Type B pancreatic cell (in vitro differentiated cells): Measurements from ENCODE around the gene PI4K2A. TPM values are rescaled to one million over a fixed set of nuclear protein-coding genes. Genes with fewer than 3 reads are reported as not detected.

ENCODE experiments used
- DNase-seq: peaks from one replicate; pipeline ENCODE4 v3.0.0; 2021; ENCODE audit warnings: mixed read lengths; ENCODE audit not compliant: unreplicated experiment; ENCODE audit errors: extremely low spot score
- H3K27ac Mint-ChIP-seq: 2 replicates; pipeline ENCODE4 v1.8.0; 2021; ENCODE audit warnings: mild to moderate bottlenecking, mixed read lengths
- H3K27me3 Mint-ChIP-seq: 2 replicates; pipeline ENCODE4 v1.8.0; 2021; ENCODE audit warnings: mixed read lengths
- H3K36me3 Mint-ChIP-seq: 2 replicates; pipeline ENCODE4 v1.8.0; 2021; ENCODE audit warnings: mixed read lengths
- H3K4me1 Mint-ChIP-seq: one replicate; pipeline ENCODE4 v1.8.0; 2021; ENCODE audit warnings: mixed read lengths; ENCODE audit not compliant: unreplicated experiment
- H3K4me3 Mint-ChIP-seq: 2 replicates; pipeline ENCODE4 v1.8.0; 2021; ENCODE audit warnings: mild to moderate bottlenecking, mixed read lengths
- H3K9me3 Mint-ChIP-seq: 2 replicates; pipeline ENCODE4 v1.8.0; 2021; ENCODE audit warnings: mixed read lengths
- CTCF ChIP-seq: fragments of 200-600 bp; sonication (generic); conservative IDR thresholded peaks from 2 replicates; pipeline ENCODE4 v1.5.0; 2021; ENCODE audit warnings: antibody characterized with exemption, mild to moderate bottlenecking
- total RNA-seq: library from RNA; stranded (reverse); gene quantifications from 2 replicates; pipeline ENCODE4 v1.2.1, GENCODE V29; 2021; ENCODE audit warnings: low replicate concordance

PI4K2A gene
- total RNA-seq, 1 donor from 2014 or later, result 19.3 TPM

- Mint-ChIP-seq H3K9me3 (no peaks in the 10 kb centered on the region), H3K4me3 (peak overlapping the region; percentile 100), H3K27me3 (peaks cover 13% of the 10 kb centered on the region), H3K36me3 (peaks cover 11% of the 10 kb centered on the region), H3K27ac (peak overlapping the region; percentile 98), H3K4me1 (peaks cover 31% of the 10 kb centered on the region)
- DNase-seq, result peak; percentile 81
- TF ChIP-seq CTCF, result no peak
Measured at GRCh38 chr10:97714401-97715258, 74.2 kb downstream of the PI4K2A start.

- H3K4me3 Mint-ChIP-seq, result peak overlapping the region; percentile 100
- H3K36me3 Mint-ChIP-seq, result peaks cover 11% of the 10 kb centered on the region
- DNase-seq, result no peak
- H3K9me3 Mint-ChIP-seq, result no peaks in the 10 kb centered on the region
- H3K4me1 Mint-ChIP-seq, result peaks cover 32% of the 10 kb centered on the region
- peaks cover 11% of the 10 kb centered on the region for H3K27me3 Mint-ChIP-seq
- TF ChIP-seq CTCF, result no peak
- H3K27ac Mint-ChIP-seq, result peak overlapping the region; percentile 67
Measured at GRCh38 chr10:97715259-97715874, 74.9 kb downstream of the PI4K2A start.

- peaks cover 7% of the 10 kb centered on the region for H3K27me3 Mint-ChIP-seq
- DNase-seq, result no peak
- H3K4me1 Mint-ChIP-seq, result peaks cover 27% of the 10 kb centered on the region
- no peaks in the 10 kb centered on the region for H3K9me3 Mint-ChIP-seq
- H3K4me3 Mint-ChIP-seq, result no peak overlapping the region
- TF ChIP-seq CTCF, result no peak
- H3K36me3 Mint-ChIP-seq, result peaks cover 11% of the 10 kb centered on the region
- peak overlapping the region; percentile 81 for H3K27ac Mint-ChIP-seq
Measured at GRCh38 chr10:97717627-97718026, 77.2 kb downstream of the PI4K2A start.

- Mint-ChIP-seq H3K4me3 (peak overlapping the region; percentile 64), H3K4me1 (peaks cover 22% of the 10 kb centered on the region), H3K9me3 (no peaks in the 10 kb centered on the region), H3K27ac (peak overlapping the region; percentile 81), H3K36me3 (peaks cover 11% of the 10 kb centered on the region), H3K27me3 (peaks cover 3% of the 10 kb centered on the region)
- no peak for TF ChIP-seq CTCF
- no peak for DNase-seq
Measured at GRCh38 chr10:97718178-97718577, 77.7 kb downstream of the PI4K2A start.

GRCh38 chr10:97718659-97719142 is 78.2 kb downstream of the PI4K2A start:
- Mint-ChIP-seq H3K4me3 (peak overlapping the region; percentile 30), H3K36me3 (peaks cover 11% of the 10 kb centered on the region), H3K9me3 (no peaks in the 10 kb centered on the region), H3K27me3 (peaks cover 3% of the 10 kb centered on the region), H3K4me1 (peaks cover 22% of the 10 kb centered on the region), H3K27ac (peak overlapping the region; percentile 81)
- TF ChIP-seq CTCF, result no peak
- DNase-seq, result no peak
